ENCODE data around the gene ZNF213.
"Not testable (repeated sequence)": the region's sequence is repeated elsewhere in the genome, so short reads cannot be mapped to it uniquely, and the experiment has no call there.

DNA sequence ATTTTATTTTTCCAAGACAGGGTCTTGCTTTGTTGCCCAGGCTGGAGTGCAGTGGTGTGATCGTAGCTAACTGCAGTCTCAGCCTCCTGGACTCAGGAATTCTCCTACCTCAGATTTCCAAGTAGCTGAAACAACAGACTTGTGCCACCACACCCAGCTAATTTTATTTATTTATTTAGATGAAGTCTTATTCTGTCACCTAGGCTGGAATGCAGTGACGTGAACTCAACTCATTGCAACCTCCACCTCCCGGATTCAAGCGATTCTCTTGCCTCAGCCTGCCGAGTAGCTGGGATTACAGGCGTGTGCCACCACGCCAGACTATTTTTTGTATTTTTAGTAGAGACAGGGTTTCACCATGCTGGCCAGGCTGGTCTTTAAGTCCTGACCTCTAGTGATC, 33.9 kb downstream of the ZNF213 start:
- not testable (repeated sequence) for TF ChIP-seq POLR2A (IDR thresholded peaks at IDR 0.05; ENCODE audit: low read length); GATA1 (IDR thresholded peaks at IDR 0.05; ENCODE audit: low read depth, low read length)
